Neural progenitor cell (in vitro differentiated cells): ENCODE results near the gene IL23R. TPM values are rescaled to one million over a fixed set of nuclear protein-coding genes. Genes with fewer than 3 reads are reported as not detected.

ENCODE experiments used
- DNase-seq: peaks from one replicate; pipeline ENCODE4 v3.0.0-alpha.2; 2016; ENCODE audit warnings: low spot score
- H2AFZ ChIP-seq: fragments of 200-600 bp; sonication (generic); replicated peaks from 2 replicates; pipeline ENCODE4 v1.6.1; 2016; ENCODE audit warnings: antibody characterized with exemption
- H3F3A ChIP-seq: fragments of 200-600 bp; sonication (generic); 2 replicates; pipeline ENCODE4 v1.6.1; 2016; ENCODE audit warnings: antibody characterized with exemption, low read depth
- H3K27ac ChIP-seq: fragments of 200-600 bp; sonication (generic); 2 replicates; pipeline ENCODE4 v1.5.1; 2016; ENCODE audit warnings: mild to moderate bottlenecking
- H3K27me3 ChIP-seq: fragments of 200-600 bp; sonication (generic); 2 replicates; pipeline ENCODE4 v1.6.1; 2016; ENCODE audit warnings: mild to moderate bottlenecking, moderate library complexity
- H3K36me3 ChIP-seq: fragments of 200-600 bp; sonication (generic); 2 replicates; pipeline ENCODE4 v1.5.1; 2016
- H3K4me1 ChIP-seq: fragments of 200-600 bp; sonication (generic); 2 replicates; pipeline ENCODE4 v1.6.1; 2016; ENCODE audit warnings: mixed run types
- H3K4me2 ChIP-seq: fragments of 200-600 bp; sonication (generic); 2 replicates; pipeline ENCODE4 v1.6.1; 2016
- H3K4me3 ChIP-seq: fragments of 200-600 bp; sonication (generic); 2 replicates; pipeline ENCODE4 v1.5.1; 2016
- H3K79me2 ChIP-seq: fragments of 200-600 bp; sonication (generic); 2 replicates; pipeline ENCODE4 v1.6.1; 2016; ENCODE audit warnings: low read depth
- H3K9ac ChIP-seq: fragments of 200-600 bp; sonication (generic); 2 replicates; pipeline ENCODE4 v1.6.1; 2016
- H3K9me3 ChIP-seq: fragments of 200-600 bp; sonication (generic); 2 replicates; pipeline ENCODE4 v1.5.1; 2016; ENCODE audit warnings: low read depth
- H4K20me1 ChIP-seq: fragments of 200-600 bp; sonication (generic); 2 replicates; pipeline ENCODE4 v1.6.1; 2016; ENCODE audit warnings: low read depth
- H3K27ac Mint-ChIP-seq: 3 replicates; pipeline ENCODE4 v1.8.0; 2021; ENCODE audit warnings: mixed read lengths
- H3K27me3 Mint-ChIP-seq: 2 replicates; pipeline ENCODE4 v1.8.0; 2022; ENCODE audit warnings: low read depth, mild to moderate bottlenecking, inconsistent platforms, moderate library complexity, mixed read lengths; ENCODE audit not compliant: insufficient read depth
- H3K36me3 Mint-ChIP-seq: 3 replicates; pipeline ENCODE4 v1.8.0; 2021; ENCODE audit warnings: mixed read lengths
- H3K4me1 Mint-ChIP-seq: 3 replicates; pipeline ENCODE4 v1.8.0; 2021; ENCODE audit warnings: mixed read lengths
- H3K4me3 Mint-ChIP-seq: 3 replicates; pipeline ENCODE4 v1.8.0; 2021; ENCODE audit warnings: mild to moderate bottlenecking, moderate library complexity, mixed read lengths
- H3K9me3 Mint-ChIP-seq: 3 replicates; pipeline ENCODE4 v1.8.0; 2020; ENCODE audit warnings: mixed read lengths
- CTCF ChIP-seq: fragments of 200-600 bp; sonication (generic); IDR thresholded peaks from 2 replicates; pipeline ENCODE4 v1.5.1; 2017; ENCODE audit warnings: antibody characterized with exemption, mild to moderate bottlenecking
- EZH2 ChIP-seq: fragments of 200-600 bp; sonication (generic); IDR thresholded peaks from 2 replicates; pipeline ENCODE4 v1.6.1; 2017; ENCODE audit warnings: antibody characterized with exemption, mild to moderate bottlenecking, moderate library complexity
- EZH2phosphoT487 ChIP-seq: fragments of 200-600 bp; sonication (generic); IDR thresholded peaks from 2 replicates; pipeline ENCODE4 v1.6.1; 2017; ENCODE audit warnings: antibody characterized with exemption
- total RNA-seq: library from RNA; depleted of rRNA; stranded (reverse); fragments of >200 nt; gene quantifications from 2 replicates; pipeline ENCODE4 v1.2.3, GENCODE V29; 2015; ENCODE audit warnings: low replicate concordance

The IL23R gene
- total RNA-seq, 1 donor from 2014 or later = not detected

GRCh38 chr1:67165468-67166041 lies 699 bp upstream of the IL23R start:
- H3K36me3 Mint-ChIP-seq = no peaks in the 10 kb centered on the region
- peaks cover 3% of the 10 kb centered on the region for H3K4me1 Mint-ChIP-seq
- DNase-seq = no peak
- peaks cover 2% of the 10 kb centered on the region for H3K27me3 Mint-ChIP-seq
- Histone ChIP-seq H3K36me3 (no peaks in the 10 kb centered on the region), H3K4me1 (no peaks in the 10 kb centered on the region), H3K27ac (no peak overlapping the region), H2AFZ (no peak overlapping the region), H4K20me1 (no peaks in the 10 kb centered on the region), H3K79me2 (no peaks in the 10 kb centered on the region), H3K4me2 (no peak overlapping the region), H3K27me3 (no peaks in the 10 kb centered on the region), H3F3A (no peaks in the 10 kb centered on the region), H3K9me3 (no peaks in the 10 kb centered on the region), H3K4me3 (no peak overlapping the region), H3K9ac (no peak overlapping the region)
- H3K4me3 Mint-ChIP-seq = no peak overlapping the region
- TF ChIP-seq EZH2 (no peak), CTCF (no peak), EZH2phosphoT487 (no peak)
- no peaks in the 10 kb centered on the region for H3K9me3 Mint-ChIP-seq
- no peak overlapping the region for H3K27ac Mint-ChIP-seq

GRCh38 chr1:67169496-67169895 lies 3.2 kb downstream of the IL23R start:
- no peaks in the 10 kb centered on the region for H3K4me1 Mint-ChIP-seq
- H3K27ac Mint-ChIP-seq = no peak overlapping the region

GRCh38 chr1:67169932-67170331 lies 3.7 kb downstream of the IL23R start:
- Histone ChIP-seq H3K4me3 (no peak overlapping the region), H3K4me1 (peaks cover 10% of the 10 kb centered on the region), H3K9ac (no peak overlapping the region), H3K9me3 (no peaks in the 10 kb centered on the region), H3K79me2 (no peaks in the 10 kb centered on the region), H3K36me3 (no peaks in the 10 kb centered on the region), H2AFZ (no peak overlapping the region), H3K27me3 (no peaks in the 10 kb centered on the region), H3K27ac (no peak overlapping the region), H3K4me2 (no peak overlapping the region), H3F3A (no peaks in the 10 kb centered on the region), H4K20me1 (no peaks in the 10 kb centered on the region)
- no peak overlapping the region for H3K27ac Mint-ChIP-seq
- no peak overlapping the region for H3K4me3 Mint-ChIP-seq
- peaks cover 2% of the 10 kb centered on the region for H3K27me3 Mint-ChIP-seq
- DNase-seq = no peak
- no peak for TF ChIP-seq CTCF
- no peak for TF ChIP-seq EZH2
- H3K4me1 Mint-ChIP-seq = no peaks in the 10 kb centered on the region
- no peaks in the 10 kb centered on the region for H3K9me3 Mint-ChIP-seq
- no peaks in the 10 kb centered on the region for H3K36me3 Mint-ChIP-seq

More at GRCh38 chr1:67169496-67169895, 3.2 kb downstream of the IL23R start:
- Histone ChIP-seq H3K27me3 (no peaks in the 10 kb centered on the region), H3K27ac (no peak overlapping the region), H3F3A (no peaks in the 10 kb centered on the region), H4K20me1 (no peaks in the 10 kb centered on the region), H2AFZ (no peak overlapping the region), H3K4me1 (peaks cover 10% of the 10 kb centered on the region), H3K36me3 (no peaks in the 10 kb centered on the region), H3K9me3 (no peaks in the 10 kb centered on the region), H3K4me3 (no peak overlapping the region), H3K79me2 (no peaks in the 10 kb centered on the region), H3K4me2 (no peak overlapping the region), H3K9ac (no peak overlapping the region)
- Mint-ChIP-seq H3K9me3 (no peaks in the 10 kb centered on the region), H3K27me3 (peaks cover 2% of the 10 kb centered on the region), H3K36me3 (no peaks in the 10 kb centered on the region), H3K4me3 (no peak overlapping the region)
- no peak for DNase-seq
- TF ChIP-seq EZH2phosphoT487 = no peak
- TF ChIP-seq CTCF = no peak
- TF ChIP-seq EZH2 = no peak
